Left lobe of liver (tissue), 2 donors: ENCODE data around the gene TSPAN16. TPM values are rescaled to one million over a fixed set of nuclear protein-coding genes. Genes with fewer than 3 reads are reported as not detected.
"Not testable (repeated sequence)": the region's sequence is repeated elsewhere in the genome, so short reads cannot be mapped to it uniquely, and the experiment has no call there.

Experiments used
- ATAC-seq: fragments of 200-7000 bp; cut with Tn5 transposase; one replicate; pipeline ENCODE4 v1.9.1; 2020; ENCODE audit warnings: mild to moderate bottlenecking, moderate library complexity
- DNase-seq: peaks from one replicate; pipeline ENCODE4 v3.0.0-alpha.2; 2020; ENCODE audit warnings: low spot score
- total RNA-seq: library from RNA; stranded (reverse); gene quantifications from one replicate; pipeline ENCODE4 v1.2.1, GENCODE V29; 2021
- donor health status: DM: no; HTN: no; CAD: no; lungs with moderate emphysema.
- donor health status: DM: no; HTN: yes; CAD: no.

TSPAN16 gene
- total RNA-seq, 1 donor from 2014 or later, result not detected

GRCh38 chr19:11339254-11340098 is 43.5 kb downstream of the TSPAN16 start, which contains the start of gene RAB3D:
TSS of gene RAB3D (minus strand) at chr19:11339657. CDS start at chr19:11337399, 2,258 bp downstream.
- DNase-seq, result peak; percentile 79

GRCh38 chr19:11340099-11340467 is 44.1 kb downstream of the TSPAN16 start:
- ATAC-seq, DNase-seq: not testable (repeated sequence)

More at GRCh38 chr19:11339254-11340098, 43.5 kb downstream of the TSPAN16 start, which contains the start of gene RAB3D:
- ATAC-seq, result peak; percentile 79

GRCh38 chr19:11342429-11342828 is 46.5 kb downstream of the TSPAN16 start:
- DNase-seq, result no peak
- ATAC-seq, result no peak

- peak; percentile 76 for DNase-seq
- ATAC-seq, result peak; percentile 47
These were observed 49.3 kb downstream of the TSPAN16 start for GRCh38 chr19:11345122-11345803.

GRCh38 chr19:11346104-11346940 is 50.4 kb downstream of the TSPAN16 start, which contains the start of the genes CCDC159 and TMEM205:
TSS of gene CCDC159 (plus strand) at chr19:11346519. CDS start at chr19:11346607, 88 bp downstream.
TSS of gene TMEM205 (minus strand) at chr19:11346268. CDS start at chr19:11345619, 649 bp downstream.
- ATAC-seq (peak; percentile 88), DNase-seq (peak; percentile 99)

- DNase-seq (no peak), ATAC-seq (no peak)
These were observed 51.6 kb downstream of the TSPAN16 start for GRCh38 chr19:11347546-11348039.

- DNase-seq, result no peak
- no peak for ATAC-seq
These were observed 53.2 kb downstream of the TSPAN16 start for GRCh38 chr19:11349171-11349570.

- DNase-seq, ATAC-seq: not testable (repeated sequence)
These were observed 58.1 kb downstream of the TSPAN16 start for GRCh38 chr19:11354102-11354501.

- peak; percentile 96 for ATAC-seq
- peak; percentile 89 for DNase-seq
These were observed 59.5 kb downstream of the TSPAN16 start, which contains the start of gene PLPPR2 for GRCh38 chr19:11355160-11356073. TSS of gene PLPPR2 (plus strand) at chr19:11355432. CDS start at chr19:11357674, 2,242 bp downstream.

GRCh38 chr19:11356074-11356397 is 60.1 kb downstream of the TSPAN16 start:
- ATAC-seq, result no peak

GRCh38 chr19:11356676-11357550 is 61.0 kb downstream of the TSPAN16 start:
- no peak for ATAC-seq
- DNase-seq, result no peak

More at GRCh38 chr19:11356074-11356397, 60.1 kb downstream of the TSPAN16 start:
- DNase-seq, result no peak

- DNase-seq (no peak), ATAC-seq (no peak)
These were observed 63.5 kb downstream of the TSPAN16 start for GRCh38 chr19:11359421-11359820.

GRCh38 chr19:11361037-11361770 is 65.2 kb downstream of the TSPAN16 start:
- ATAC-seq, result peak; percentile 92

GRCh38 chr19:11361771-11362731 is 66.1 kb downstream of the TSPAN16 start:
- ATAC-seq, result no peak
- DNase-seq, result no peak

More at GRCh38 chr19:11361037-11361770, 65.2 kb downstream of the TSPAN16 start:
- peak; percentile 83 for DNase-seq

- no peak for DNase-seq
- ATAC-seq, result no peak
These were observed 67.9 kb downstream of the TSPAN16 start for GRCh38 chr19:11363881-11364280.

- ATAC-seq, result no peak
- no peak for DNase-seq
These were observed 68.4 kb downstream of the TSPAN16 start for GRCh38 chr19:11364296-11364904.
